Colonic mucosa (tissue), 4 donors: ENCODE results near the gene SACM1L. TPM values are rescaled to one million over a fixed set of nuclear protein-coding genes. Genes with fewer than 3 reads are reported as not detected.

ENCODE experiments used
- DNase-seq: peaks from one replicate; pipeline ENCODE4 v3.0.0-alpha.2; 2020
- H3K27ac ChIP-seq: fragments of 200-600 bp; one replicate; pipeline ENCODE4 v1.8.0; 2021
- H3K27me3 ChIP-seq: fragments of 200-600 bp; one replicate; pipeline ENCODE4 v1.8.0; 2021
- H3K36me3 ChIP-seq: fragments of 200-600 bp; one replicate; pipeline ENCODE4 v1.8.0; 2021
- H3K4me1 ChIP-seq: fragments of 200-600 bp; one replicate; pipeline ENCODE4 v1.8.0; 2021; ENCODE audit warnings: mild to moderate bottlenecking
- H3K4me3 ChIP-seq: fragments of 200-600 bp; one replicate; pipeline ENCODE4 v1.8.0; 2021
- H3K9ac ChIP-seq, 2 donors: one replicate each; pipeline ENCODE4 v1.7.0; 2013; ENCODE audit warnings: control low read depth in 2 of 2, low read depth in 2 of 2, low read length in 2 of 2
- H3K9me3 ChIP-seq: fragments of 200-600 bp; one replicate; pipeline ENCODE4 v1.8.0; 2021
- intact Hi-C: fragments of 100-400 bp; cut with DNase I; formaldehyde crosslinking; loops from one replicate; pipeline ENCODE4 v1.14.1; 2022
- total RNA-seq, 2 donors: library from RNA; stranded (reverse); fragmentation: NEBNext Ultra II Directional in 1 of 2; extraction: Animal tissue kit (Norgen Biotek cat#: 25700) in 1 of 2; gene quantifications; one replicate each; pipeline ENCODE4 v1.2.1, GENCODE V29; 2021
- TF ChIP-seq, protein P1 (sequence below): fragments of 200-600 bp; IDR thresholded peaks from one replicate; pipeline ENCODE4 v1.8.0; 2022; ENCODE audit warnings: antibody characterized with exemption, mild to moderate bottlenecking
- donor health status: healthy.
- donor health status: DM: no; HTN: no; CAD: no.
- donor health status: DM: no; HTN: no; CAD: no.

The SACM1L gene
- total RNA-seq, 2 donors from 2014 or later: 47.2 TPM

DNA sequence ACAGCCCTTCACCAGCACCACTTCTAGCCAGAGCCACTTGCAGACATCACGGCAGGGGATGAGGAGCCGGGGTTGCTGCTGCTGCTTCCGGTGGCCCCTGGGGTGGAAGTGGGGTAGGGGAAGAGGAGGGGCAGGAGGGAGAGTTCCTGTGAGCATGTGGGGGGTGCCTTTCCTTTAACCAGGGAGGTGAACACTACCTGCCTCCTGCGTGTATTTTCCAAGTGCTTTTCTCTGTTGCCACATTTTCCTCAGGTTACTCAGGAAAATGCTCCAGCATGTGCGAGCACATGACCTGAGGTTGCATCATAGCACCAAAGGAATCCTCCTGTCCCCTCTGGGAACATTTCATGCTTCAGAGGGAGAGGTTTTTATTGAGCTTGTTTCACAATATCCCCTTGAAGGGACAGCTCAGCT lies 12.2 kb upstream of the SACM1L start:
- no peak for DNase-seq
- H3K4me3 ChIP-seq: no peak overlapping the region
- no peak overlapping the region for H3K9ac ChIP-seq
- no peaks in the 10 kb centered on the region for H3K4me1 ChIP-seq
- H3K27ac ChIP-seq: no peak overlapping the region
- H3K27me3 ChIP-seq: no peaks in the 10 kb centered on the region
- H3K9me3 ChIP-seq: no peaks in the 10 kb centered on the region
- TF ChIP-seq, protein P1, sequence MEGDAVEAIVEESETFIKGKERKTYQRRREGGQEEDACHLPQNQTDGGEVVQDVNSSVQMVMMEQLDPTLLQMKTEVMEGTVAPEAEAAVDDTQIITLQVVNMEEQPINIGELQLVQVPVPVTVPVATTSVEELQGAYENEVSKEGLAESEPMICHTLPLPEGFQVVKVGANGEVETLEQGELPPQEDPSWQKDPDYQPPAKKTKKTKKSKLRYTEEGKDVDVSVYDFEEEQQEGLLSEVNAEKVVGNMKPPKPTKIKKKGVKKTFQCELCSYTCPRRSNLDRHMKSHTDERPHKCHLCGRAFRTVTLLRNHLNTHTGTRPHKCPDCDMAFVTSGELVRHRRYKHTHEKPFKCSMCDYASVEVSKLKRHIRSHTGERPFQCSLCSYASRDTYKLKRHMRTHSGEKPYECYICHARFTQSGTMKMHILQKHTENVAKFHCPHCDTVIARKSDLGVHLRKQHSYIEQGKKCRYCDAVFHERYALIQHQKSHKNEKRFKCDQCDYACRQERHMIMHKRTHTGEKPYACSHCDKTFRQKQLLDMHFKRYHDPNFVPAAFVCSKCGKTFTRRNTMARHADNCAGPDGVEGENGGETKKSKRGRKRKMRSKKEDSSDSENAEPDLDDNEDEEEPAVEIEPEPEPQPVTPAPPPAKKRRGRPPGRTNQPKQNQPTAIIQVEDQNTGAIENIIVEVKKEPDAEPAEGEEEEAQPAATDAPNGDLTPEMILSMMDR: no peak
- intact Hi-C loops: no loop called here
- H3K36me3 ChIP-seq: no peaks in the 10 kb centered on the region

DNA sequence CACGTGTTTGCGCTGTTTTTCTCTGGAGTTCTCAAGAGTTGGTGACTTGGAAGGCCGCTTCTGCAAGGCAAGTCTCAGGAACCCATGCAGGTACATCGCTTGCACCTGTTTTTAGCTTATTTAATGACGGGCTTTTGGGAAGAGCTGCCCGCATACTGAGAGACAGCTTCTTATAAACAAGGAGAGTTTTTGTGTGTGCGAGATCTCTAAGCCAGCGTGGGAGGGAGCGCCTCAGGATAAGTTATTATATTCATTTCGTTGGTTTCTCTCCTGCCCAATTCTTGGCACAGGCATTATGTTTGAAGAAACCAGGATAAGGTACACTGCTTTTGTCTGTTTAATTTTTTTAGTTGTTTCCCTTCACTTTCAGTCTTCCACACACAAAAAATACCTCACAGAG lies 11.4 kb upstream of the SACM1L start:
- no peaks in the 10 kb centered on the region for H3K4me1 ChIP-seq
- no peak overlapping the region for H3K27ac ChIP-seq

GRCh38 chr3:45679805-45680204 lies 9.4 kb upstream of the SACM1L start:
- Histone ChIP-seq H3K4me3 (no peak overlapping the region), H3K36me3 (no peaks in the 10 kb centered on the region), H3K4me1 (no peaks in the 10 kb centered on the region), H3K9me3 (no peaks in the 10 kb centered on the region), H3K27me3 (no peaks in the 10 kb centered on the region), H3K27ac (no peak overlapping the region), H3K9ac (no peak overlapping the region)
- no peak for DNase-seq
- intact Hi-C loops: no loop called here
- TF ChIP-seq, protein P1: no peak

More for the DNA sequence above, 11.4 kb upstream of the SACM1L start:
- DNase-seq: no peak
- no peak overlapping the region for H3K4me3 ChIP-seq
- no peaks in the 10 kb centered on the region for H3K36me3 ChIP-seq
- intact Hi-C loops: no loop called here
- no peaks in the 10 kb centered on the region for H3K9me3 ChIP-seq
- H3K27me3 ChIP-seq: no peaks in the 10 kb centered on the region
- no peak overlapping the region for H3K9ac ChIP-seq
- TF ChIP-seq, protein P1: no peak

DNA sequence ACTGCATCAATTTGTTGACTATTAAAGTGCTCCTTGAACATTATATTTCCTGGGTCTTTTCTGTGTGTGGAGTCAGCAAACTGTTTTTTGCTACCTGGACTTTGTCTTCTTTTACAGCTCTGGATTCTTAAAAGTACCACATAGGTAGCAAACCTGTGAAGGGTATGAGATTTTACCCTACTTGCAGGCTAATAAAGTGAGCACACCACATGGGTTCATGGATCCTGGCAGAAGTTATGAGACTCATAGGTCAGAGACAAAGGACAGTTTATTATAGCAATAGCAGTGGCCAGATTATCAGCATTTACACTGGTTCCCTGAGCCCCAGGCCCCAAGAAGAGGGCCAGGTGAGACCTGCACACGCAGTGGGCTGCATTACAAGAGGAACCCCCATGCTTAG lies 8.0 kb upstream of the SACM1L start:
- no peak overlapping the region for H3K27ac ChIP-seq
- H3K9ac ChIP-seq: no peak overlapping the region

GRCh38 chr3:45681846-45682245 lies 7.3 kb upstream of the SACM1L start:
- Histone ChIP-seq H3K4me1 (no peaks in the 10 kb centered on the region), H3K27ac (no peak overlapping the region), H3K9ac (no peak overlapping the region), H3K27me3 (no peaks in the 10 kb centered on the region), H3K36me3 (no peaks in the 10 kb centered on the region), H3K9me3 (no peaks in the 10 kb centered on the region), H3K4me3 (no peak overlapping the region)
- TF ChIP-seq, protein P1: no peak
- intact Hi-C loops: no loop called here
- DNase-seq: no peak

More for the DNA sequence above, 8.0 kb upstream of the SACM1L start:
- H3K9me3 ChIP-seq: no peaks in the 10 kb centered on the region
- no peaks in the 10 kb centered on the region for H3K27me3 ChIP-seq
- H3K4me3 ChIP-seq: no peak overlapping the region
- no peaks in the 10 kb centered on the region for H3K36me3 ChIP-seq
- intact Hi-C loops: no loop called here
- no peaks in the 10 kb centered on the region for H3K4me1 ChIP-seq
- TF ChIP-seq, protein P1: no peak
- DNase-seq: no peak

- Histone ChIP-seq H3K27me3 (no peaks in the 10 kb centered on the region), H3K4me1 (no peaks in the 10 kb centered on the region), H3K9me3 (no peaks in the 10 kb centered on the region), H3K4me3 (no peak overlapping the region), H3K9ac (no peak overlapping the region), H3K27ac (no peak overlapping the region), H3K36me3 (no peaks in the 10 kb centered on the region)
- TF ChIP-seq, protein P1: no peak
- intact Hi-C loops: no loop called here
- no peak for DNase-seq
Measured at GRCh38 chr3:45682311-45682710, 6.9 kb upstream of the SACM1L start.
